PC-9 (cell line): ENCODE data around the gene RNF144A. TPM values are rescaled to one million over a fixed set of nuclear protein-coding genes. Genes with fewer than 3 reads are reported as not detected.

Experiments
- BruUV-seq: library from RNA; stranded (reverse); fragments of 400-500 nt; replicated peaks from 2 replicates; lab custom pipeline; 2021; lab: Mats Ljungman, UMichigan
- CTCF ChIA-PET: fragments of 300-600 bp; sonication (Branson Sonifier 250); formaldehyde crosslinking; loops from one replicate; lab custom pipeline; 2022; ENCODE audit warnings: antibody characterized with exemption; lab: Charles Lee
- POLR2A ChIA-PET: fragments of 300-600 bp; sonication (Branson Sonifier 250); formaldehyde crosslinking; loops from one replicate; lab custom pipeline; 2022; ENCODE audit warnings: antibody characterized with exemption; ENCODE audit not compliant: unreplicated experiment; lab: Charles Lee
- DNase-seq, 2 experiments: peaks; one replicate each; pipeline versions ENCODE4 v3.0.0 to v3.0.0-alpha.2; 2015 to 2022; ENCODE audit warnings: mixed read lengths in 1 of 2
- H2AFZ ChIP-seq: fragments of 200-600 bp; sonication (generic); 2 replicates; pipeline ENCODE4 v1.8.1; 2017; ENCODE audit warnings: antibody characterized with exemption
- H3F3A ChIP-seq: fragments of 200-600 bp; sonication (generic); 2 replicates; pipeline ENCODE4 v1.8.1; 2017; ENCODE audit warnings: antibody characterized with exemption, mild to moderate bottlenecking, low read depth; ENCODE audit not compliant: insufficient read depth
- H3K27ac ChIP-seq: fragments of 200-600 bp; sonication (generic); 2 replicates; pipeline ENCODE4 v1.6.1; 2016; ENCODE audit warnings: mixed run types
- H3K27me3 ChIP-seq: fragments of 200-600 bp; sonication (generic); 2 replicates; pipeline ENCODE4 v1.6.1; 2016; ENCODE audit warnings: low read depth, mixed run types; ENCODE audit not compliant: insufficient read depth
- H3K36me3 ChIP-seq: fragments of 200-600 bp; sonication (generic); 2 replicates; pipeline ENCODE4 v1.6.1; 2016; ENCODE audit warnings: low read depth, mixed run types
- H3K4me1 ChIP-seq: fragments of 200-600 bp; sonication (generic); replicated peaks from 2 replicates; pipeline ENCODE4 v1.6.1; 2016; ENCODE audit warnings: mixed run types; ENCODE audit not compliant: insufficient read depth
- H3K4me2 ChIP-seq: fragments of 200-600 bp; sonication (generic); 2 replicates; pipeline ENCODE4 v1.6.1; 2017; ENCODE audit warnings: mixed run types
- H3K4me3 ChIP-seq: fragments of 200-600 bp; sonication (generic); 2 replicates; pipeline ENCODE4 v1.6.1; 2016; ENCODE audit warnings: mixed run types
- H3K79me2 ChIP-seq: fragments of 200-600 bp; sonication (generic); 2 replicates; pipeline ENCODE4 v1.6.1; 2017; ENCODE audit warnings: low read depth, mixed run types
- H3K9me2 ChIP-seq: fragments of 200-600 bp; sonication (generic); 2 replicates; pipeline ENCODE4 v1.8.1; 2017; ENCODE audit warnings: mild to moderate bottlenecking; ENCODE audit not compliant: insufficient read depth
- H3K9me3 ChIP-seq: fragments of 200-600 bp; sonication (generic); 2 replicates; pipeline ENCODE4 v1.8.1; 2016; ENCODE audit warnings: low read depth; ENCODE audit not compliant: insufficient read depth
- H4K20me1 ChIP-seq: fragments of 200-600 bp; sonication (generic); 2 replicates; pipeline ENCODE4 v1.8.1; 2017; ENCODE audit not compliant: insufficient read depth
- EZH2 ChIP-seq: fragments of 200-600 bp; sonication (generic); IDR thresholded peaks from 2 replicates; pipeline ENCODE4 v1.8.0; 2017; ENCODE audit warnings: antibody characterized with exemption, low read depth
- intact Hi-C: fragments of 100-400 bp; cut with micrococcal nuclease; formaldehyde crosslinking; loops from one replicate; pipeline ENCODE4 v1.10.0; 2022; ENCODE audit not compliant: unreplicated experiment
- total RNA-seq: library from RNA; stranded (reverse); gene quantifications from 2 replicates; pipeline ENCODE4 v1.2.3, GENCODE V29; 2021
- TF ChIP-seq, protein P1 (sequence below): fragments of 200-600 bp; sonication (generic); conservative IDR thresholded peaks from 2 replicates; pipeline ENCODE4 v1.6.1; 2017; ENCODE audit warnings: mixed run types, antibody characterized with exemption, mild to moderate bottlenecking, moderate library complexity

Gene RNF144A
- total RNA-seq, 1 experiment from 2014 or later = 0.94 TPM

DNA sequence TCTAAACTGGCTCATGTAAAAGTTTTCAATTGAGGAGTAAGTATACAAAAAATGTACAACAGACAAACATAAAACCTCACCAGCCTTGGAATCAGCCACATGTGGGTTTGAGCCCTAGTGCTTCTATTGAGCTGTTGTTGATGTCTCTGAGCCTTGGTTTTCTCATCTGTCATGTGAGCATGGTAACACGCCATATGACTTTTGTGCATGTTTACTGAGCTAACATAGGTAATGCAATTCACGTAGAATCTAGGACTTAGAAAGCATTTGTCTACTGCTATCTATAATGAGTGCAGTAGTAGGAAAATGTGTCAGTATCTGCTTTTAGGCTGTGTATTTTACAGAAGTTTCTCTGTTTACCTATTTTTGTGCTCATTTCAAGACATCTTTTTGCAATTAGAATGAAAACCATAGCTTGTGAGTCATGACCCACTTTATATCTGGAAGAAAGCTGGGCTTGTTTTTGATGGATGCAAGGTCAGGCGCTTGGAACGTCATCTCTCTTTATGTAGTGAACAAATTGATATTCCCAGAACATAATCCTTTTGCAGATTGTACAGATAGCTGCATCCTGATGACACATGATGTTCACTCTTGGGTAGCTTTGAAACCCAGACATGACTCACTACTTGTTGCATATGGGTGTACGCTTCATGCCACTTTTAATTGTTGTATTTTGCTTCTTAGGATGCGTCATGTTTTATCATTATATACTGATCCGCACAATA lies 94.3 kb downstream of the RNF144A start:
- no peak overlapping the region for H3K4me3 ChIP-seq
- H3K27ac ChIP-seq = no peak overlapping the region
- TF ChIP-seq EZH2 = no peak
- TF ChIP-seq, protein P1, sequence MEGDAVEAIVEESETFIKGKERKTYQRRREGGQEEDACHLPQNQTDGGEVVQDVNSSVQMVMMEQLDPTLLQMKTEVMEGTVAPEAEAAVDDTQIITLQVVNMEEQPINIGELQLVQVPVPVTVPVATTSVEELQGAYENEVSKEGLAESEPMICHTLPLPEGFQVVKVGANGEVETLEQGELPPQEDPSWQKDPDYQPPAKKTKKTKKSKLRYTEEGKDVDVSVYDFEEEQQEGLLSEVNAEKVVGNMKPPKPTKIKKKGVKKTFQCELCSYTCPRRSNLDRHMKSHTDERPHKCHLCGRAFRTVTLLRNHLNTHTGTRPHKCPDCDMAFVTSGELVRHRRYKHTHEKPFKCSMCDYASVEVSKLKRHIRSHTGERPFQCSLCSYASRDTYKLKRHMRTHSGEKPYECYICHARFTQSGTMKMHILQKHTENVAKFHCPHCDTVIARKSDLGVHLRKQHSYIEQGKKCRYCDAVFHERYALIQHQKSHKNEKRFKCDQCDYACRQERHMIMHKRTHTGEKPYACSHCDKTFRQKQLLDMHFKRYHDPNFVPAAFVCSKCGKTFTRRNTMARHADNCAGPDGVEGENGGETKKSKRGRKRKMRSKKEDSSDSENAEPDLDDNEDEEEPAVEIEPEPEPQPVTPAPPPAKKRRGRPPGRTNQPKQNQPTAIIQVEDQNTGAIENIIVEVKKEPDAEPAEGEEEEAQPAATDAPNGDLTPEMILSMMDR = no peak
- no peak overlapping the region for H2AFZ ChIP-seq
- ChIA-PET CTCF (no interaction called here), POLR2A (no interaction called here)
- no peaks in the 10 kb centered on the region for H3F3A ChIP-seq
- intact Hi-C loops = no loop called here
- H3K27me3 ChIP-seq = no peaks in the 10 kb centered on the region
- no peaks in the 10 kb centered on the region for H3K9me2 ChIP-seq
- no peaks in the 10 kb centered on the region for H3K9me3 ChIP-seq
- no peaks in the 10 kb centered on the region for H3K79me2 ChIP-seq
- no peak overlapping the region for H3K4me2 ChIP-seq
- BruUV-seq = no TSS peak
- H3K36me3 ChIP-seq = no peaks in the 10 kb centered on the region
- no peaks in the 10 kb centered on the region for H3K4me1 ChIP-seq
- DNase-seq = no peak
- no peaks in the 10 kb centered on the region for H4K20me1 ChIP-seq

DNA sequence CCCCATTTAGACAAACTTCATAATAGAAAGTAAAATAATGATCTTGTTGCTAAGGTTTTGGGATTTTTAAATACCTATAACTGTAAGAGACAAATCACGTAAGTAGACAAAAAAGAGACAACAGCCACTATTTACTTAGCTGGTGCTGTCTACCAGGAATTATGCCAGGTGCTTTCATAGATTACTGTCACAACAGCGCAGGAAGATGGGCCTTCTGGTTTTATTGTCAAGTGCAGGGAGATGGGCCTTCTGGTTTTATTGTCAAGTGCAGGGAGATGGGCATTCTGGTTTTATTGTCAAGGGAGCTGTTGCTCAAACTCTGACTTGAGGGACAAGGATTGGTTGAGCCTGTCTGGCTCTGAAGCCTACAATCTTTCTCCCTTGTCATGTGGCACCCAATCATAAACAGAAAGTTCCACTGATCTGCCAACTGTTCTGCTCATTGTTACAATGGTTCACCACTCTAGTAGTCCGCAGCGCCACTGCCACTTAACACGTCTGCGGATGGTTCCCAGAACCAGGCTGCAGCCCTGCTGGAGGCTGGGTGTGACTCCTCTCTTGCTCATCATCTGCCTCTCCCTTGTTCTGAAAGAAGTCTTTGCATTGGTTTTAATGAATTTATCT lies 95.0 kb downstream of the RNF144A start:
- no TSS peak for BruUV-seq
- no peaks in the 10 kb centered on the region for H3K9me2 ChIP-seq
- CTCF ChIA-PET = no interaction called here

DNA sequence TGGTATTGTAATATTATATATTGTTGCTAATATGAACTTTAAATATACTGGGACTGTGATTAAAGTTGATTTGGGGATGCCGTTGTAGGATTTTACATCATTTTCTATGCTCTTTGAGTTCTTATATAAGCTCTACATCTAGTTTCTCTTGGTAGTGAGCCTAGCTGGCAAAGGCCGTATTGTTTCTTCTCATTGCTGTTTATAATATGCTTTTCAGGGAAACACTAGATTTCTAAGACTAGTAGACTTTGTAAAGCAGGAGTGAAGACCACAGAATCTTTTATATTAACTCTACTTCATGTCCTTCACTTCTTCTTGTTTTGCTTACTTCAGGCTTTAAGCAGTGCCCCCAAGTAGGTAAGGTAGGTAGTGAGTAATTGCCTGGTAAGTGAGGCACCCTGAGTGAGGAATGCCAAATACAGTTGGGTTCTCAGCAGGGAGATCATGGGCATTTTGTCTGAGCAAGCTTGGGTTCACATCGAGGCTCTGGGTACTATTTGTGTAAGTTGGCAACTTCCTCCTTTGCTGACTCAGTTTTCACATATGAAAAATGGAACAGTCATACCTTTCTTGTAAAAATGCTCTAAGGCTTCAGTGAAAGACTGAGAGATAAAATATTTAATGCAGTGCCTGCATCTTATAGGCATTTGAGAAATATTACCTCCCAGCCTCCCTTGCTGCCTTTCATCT lies 96.4 kb downstream of the RNF144A start:
- Histone ChIP-seq H3K9me2 (no peaks in the 10 kb centered on the region), H3K4me3 (no peak overlapping the region), H2AFZ (no peak overlapping the region), H3K27me3 (no peaks in the 10 kb centered on the region), H3K36me3 (no peaks in the 10 kb centered on the region), H3K27ac (no peak overlapping the region), H3K79me2 (no peaks in the 10 kb centered on the region), H3F3A (no peaks in the 10 kb centered on the region), H4K20me1 (no peaks in the 10 kb centered on the region), H3K4me1 (no peaks in the 10 kb centered on the region), H3K4me2 (no peak overlapping the region), H3K9me3 (no peaks in the 10 kb centered on the region)
- no TSS peak for BruUV-seq
- ChIA-PET CTCF (interaction anchor here (0.7 kb wide), 1 partner anchor 91 kb away, joined by 4 read pairs; no protein-coding TSS in a partner anchor), POLR2A (no interaction called here)
- TF ChIP-seq, protein P1 = no peak
- no peak for TF ChIP-seq EZH2
- intact Hi-C loops = no loop called here
- no peak for DNase-seq

More for the DNA sequence above, 95.0 kb downstream of the RNF144A start:
- intact Hi-C loops = no loop called here
- no peak for DNase-seq
- H2AFZ ChIP-seq = no peak overlapping the region
- H3K4me3 ChIP-seq = no peak overlapping the region
- POLR2A ChIA-PET = no interaction called here
- H3F3A ChIP-seq = no peaks in the 10 kb centered on the region
- no peaks in the 10 kb centered on the region for H4K20me1 ChIP-seq
- no peaks in the 10 kb centered on the region for H3K36me3 ChIP-seq
- no peaks in the 10 kb centered on the region for H3K9me3 ChIP-seq
- H3K27me3 ChIP-seq = no peaks in the 10 kb centered on the region
- H3K79me2 ChIP-seq = no peaks in the 10 kb centered on the region
- no peaks in the 10 kb centered on the region for H3K4me1 ChIP-seq
- H3K4me2 ChIP-seq = no peak overlapping the region
- no peak overlapping the region for H3K27ac ChIP-seq
- TF ChIP-seq, protein P1 = no peak
- no peak for TF ChIP-seq EZH2
